ENCODE measurements around the gene GRM5.
"Not testable (repeated sequence)": the region's sequence is repeated elsewhere in the genome, so short reads cannot be mapped to it uniquely, and the experiment has no call there.

GRM5 gene

DNA sequence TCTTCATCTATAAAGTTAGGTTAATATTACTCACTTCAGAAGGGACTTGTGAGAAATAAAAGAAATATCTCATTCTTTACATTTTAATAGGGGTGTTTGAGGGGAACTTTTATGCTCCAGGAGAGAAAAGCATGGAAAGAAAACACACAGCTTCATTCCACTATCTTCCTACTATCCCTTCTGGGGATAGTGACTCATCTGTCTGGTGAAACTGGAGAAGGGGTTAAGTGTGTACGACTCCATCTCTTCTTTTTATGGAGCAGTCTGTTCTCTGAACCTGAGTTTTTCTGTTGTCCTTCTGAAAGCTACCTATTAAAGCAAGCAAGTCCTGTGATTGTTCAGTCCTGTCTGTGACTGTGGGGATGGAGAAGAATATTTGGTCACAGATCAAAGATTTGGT, 227.6 kb downstream of the GRM5 start:
- not testable (repeated sequence) for DNase-seq (ENCODE audit: low read depth in 2 of 2)

DNA sequence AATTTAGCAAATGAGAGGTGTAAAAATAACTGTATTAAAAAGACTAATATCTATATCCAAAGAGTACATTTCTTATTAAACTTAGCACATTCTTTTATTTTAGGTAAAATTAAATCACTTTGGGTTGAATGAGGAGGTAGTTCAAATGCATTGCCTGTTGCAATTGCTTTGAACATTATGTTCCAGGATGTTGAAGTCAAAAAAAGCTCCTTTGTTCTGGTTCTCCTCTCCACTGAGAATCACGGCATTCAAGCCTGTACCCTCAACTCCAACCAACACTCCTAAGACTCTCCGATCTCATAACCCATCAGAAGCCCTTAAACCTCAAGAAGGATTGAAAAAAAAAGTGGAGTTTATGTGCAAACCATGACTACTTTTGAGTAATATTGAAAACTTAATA, 230.1 kb downstream of the GRM5 start:
- not testable (repeated sequence) for DNase-seq (ENCODE audit: low read depth in 2 of 2)

DNA sequence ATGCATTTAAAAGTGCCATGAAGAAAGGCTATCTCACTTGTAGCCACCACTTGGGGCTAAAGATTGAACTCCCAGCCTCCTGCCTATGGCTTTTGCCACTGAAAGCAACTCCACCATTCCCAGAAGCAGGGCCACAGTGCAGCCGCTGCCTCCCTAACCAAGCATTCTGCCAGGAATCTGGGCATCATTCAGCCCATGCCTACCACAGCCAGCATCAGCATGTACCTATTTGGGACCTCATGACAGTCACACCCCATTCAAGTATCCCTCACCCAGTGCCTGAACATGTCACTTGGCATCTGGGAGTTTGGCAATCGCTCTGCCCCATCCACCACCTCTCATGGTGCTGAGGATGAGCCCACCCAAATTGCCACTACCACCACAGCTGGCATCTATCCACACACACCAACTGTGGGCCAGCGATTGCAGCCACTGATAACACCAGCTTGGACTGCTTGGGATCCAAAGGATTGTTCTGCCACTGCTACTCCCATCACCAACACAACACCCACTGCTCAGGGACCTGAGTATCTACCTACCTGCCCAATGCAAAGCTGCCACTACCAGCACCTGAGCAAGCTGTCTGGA, 234.4 kb downstream of the GRM5 start:
- no peak for DNase-seq (ENCODE audit: low read depth in 2 of 2)

DNA sequence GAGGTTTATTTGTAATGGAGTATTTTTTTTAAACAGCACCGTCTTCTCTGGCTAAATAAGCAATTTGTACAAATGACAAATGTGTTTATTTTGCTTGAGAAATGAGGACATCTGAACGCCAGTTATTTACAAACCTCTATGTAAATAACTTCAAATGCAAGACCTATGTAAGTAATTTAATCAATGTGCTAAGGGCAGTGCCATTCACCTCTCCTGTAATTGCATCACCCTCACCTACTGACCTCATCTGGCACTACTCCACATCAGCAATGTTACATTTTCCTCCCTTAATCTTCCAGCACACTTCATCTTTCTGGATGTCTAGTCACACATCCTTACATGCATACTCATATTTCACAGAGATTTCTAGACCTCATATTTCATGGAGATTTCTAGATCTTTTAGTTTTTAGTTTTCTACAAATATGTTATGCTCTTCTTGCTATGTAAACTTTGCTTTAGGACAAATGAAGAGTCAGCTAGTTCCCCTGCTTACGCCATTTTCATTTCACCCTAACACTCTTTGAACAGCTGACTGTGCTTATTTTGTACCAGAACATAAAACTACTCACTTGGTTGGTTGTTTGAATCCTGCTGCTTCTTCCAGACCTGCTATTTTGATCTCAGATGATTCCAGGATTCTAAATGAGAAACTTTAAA, 238.6 kb downstream of the GRM5 start:
- no peak for DNase-seq (ENCODE audit: low read depth in 2 of 2)

DNA sequence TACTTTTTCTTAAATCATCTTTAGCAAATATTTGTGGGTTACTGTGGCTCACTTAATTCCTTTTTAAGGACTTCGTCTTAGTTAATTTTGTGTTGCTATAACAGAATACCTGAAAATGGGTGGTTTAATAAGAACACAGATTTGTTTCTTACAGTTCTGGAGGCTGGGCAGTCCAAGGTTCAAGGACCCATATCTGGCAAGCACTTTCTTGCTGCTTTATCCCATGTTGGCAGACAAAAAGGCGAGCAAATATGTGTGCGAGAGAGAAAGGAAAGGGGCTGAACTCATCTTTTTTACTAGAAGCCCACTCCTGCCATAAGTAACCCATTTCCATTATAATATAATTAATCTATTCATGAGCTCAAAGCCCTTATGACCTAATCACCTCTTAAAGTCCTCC, 246.2 kb downstream of the GRM5 start:
- DNase-seq (ENCODE audit: low read depth in 2 of 2), result no peak

DNA sequence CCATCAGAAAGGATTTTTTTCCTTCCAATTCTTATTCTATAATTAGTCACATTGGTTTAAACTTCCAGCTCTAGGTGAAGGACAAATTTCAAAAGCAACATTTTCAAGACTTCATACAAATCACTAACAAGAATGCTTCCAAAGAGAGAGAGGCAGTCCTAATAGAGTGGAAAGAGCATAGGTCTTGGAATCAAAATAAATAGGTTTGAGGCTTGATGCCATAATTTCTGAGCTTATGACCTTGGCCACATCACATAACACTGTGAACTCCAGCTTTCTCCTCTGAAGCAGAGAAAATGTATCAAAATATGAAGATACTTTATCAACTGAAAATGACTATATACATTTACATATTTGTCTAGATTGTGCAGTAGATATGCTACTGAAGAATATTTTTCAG, 246.8 kb downstream of the GRM5 start:
- DNase-seq (ENCODE audit: low read depth in 2 of 2), result no peak

DNA sequence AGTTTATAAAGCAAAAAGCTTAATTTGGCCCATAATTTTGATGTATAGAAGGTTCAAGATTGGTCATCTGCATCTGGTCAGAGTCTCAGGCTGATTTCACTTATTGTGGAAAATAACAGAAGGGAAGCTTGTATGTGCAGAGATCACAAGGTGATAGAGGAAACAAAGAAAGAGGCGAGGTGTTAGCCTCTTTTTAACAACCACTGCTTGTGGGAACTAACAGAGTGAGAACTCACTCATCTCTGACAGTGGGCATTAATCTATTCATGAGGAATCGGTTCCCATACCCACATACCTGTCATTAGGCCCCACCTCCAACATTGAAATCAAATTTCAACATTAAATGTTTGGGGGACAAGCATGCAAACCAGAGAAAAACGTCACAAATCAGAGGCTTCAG, 250.3 kb downstream of the GRM5 start:
- DNase-seq (ENCODE audit: low read depth in 2 of 2), result no peak

DNA sequence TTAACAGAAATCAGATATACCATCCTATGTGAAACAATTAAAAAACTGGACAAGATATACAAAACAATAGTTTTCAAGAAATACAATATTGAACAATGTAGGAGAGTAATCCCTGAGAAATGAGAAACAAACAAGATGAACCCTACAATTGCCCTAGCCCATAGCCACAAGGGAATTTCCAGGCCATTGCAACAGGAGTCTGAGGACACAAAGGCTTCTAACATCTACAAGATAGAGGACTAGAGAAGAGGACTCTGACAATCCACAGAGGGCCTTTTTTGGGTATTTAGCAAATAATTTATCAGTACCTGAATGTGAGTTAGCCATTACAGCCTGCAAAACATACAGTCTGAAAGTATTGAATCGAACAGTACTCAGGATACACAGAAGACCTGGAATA, 251.7 kb downstream of the GRM5 start:
- DNase-seq (ENCODE audit: low read depth in 2 of 2), result no peak

DNA sequence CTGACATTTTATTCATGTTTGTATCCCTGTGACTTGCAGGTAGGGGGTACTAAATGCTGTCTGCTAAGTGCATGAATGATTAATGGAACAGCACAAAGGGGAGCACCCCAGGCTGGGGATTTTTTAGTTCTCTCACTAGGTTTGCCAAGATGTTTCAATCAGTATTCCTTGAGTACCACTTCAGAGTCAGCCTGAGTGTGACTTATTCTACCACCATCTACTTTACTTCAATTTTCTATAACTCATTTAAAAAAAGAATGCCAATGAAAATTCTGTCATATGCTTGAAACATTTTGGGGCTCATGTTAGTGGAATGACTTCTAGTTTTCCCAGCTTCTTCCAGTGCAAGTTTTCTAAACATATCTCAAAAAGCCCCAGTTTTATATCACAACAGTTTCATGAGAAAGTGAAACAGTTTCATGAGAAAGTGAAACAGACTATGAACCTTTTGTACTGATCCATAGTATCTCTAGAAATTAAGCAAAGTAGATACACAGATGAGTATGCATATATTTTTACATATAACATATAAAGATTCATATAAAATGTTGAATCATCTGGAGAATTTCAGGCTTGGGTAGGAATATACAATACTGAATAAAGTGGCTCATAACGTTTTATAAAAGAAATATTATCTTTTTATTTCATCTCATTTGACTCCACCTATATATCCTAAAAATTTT, 252.4 kb downstream of the GRM5 start:
- no peak for DNase-seq (ENCODE audit: low read depth in 2 of 2)

DNA sequence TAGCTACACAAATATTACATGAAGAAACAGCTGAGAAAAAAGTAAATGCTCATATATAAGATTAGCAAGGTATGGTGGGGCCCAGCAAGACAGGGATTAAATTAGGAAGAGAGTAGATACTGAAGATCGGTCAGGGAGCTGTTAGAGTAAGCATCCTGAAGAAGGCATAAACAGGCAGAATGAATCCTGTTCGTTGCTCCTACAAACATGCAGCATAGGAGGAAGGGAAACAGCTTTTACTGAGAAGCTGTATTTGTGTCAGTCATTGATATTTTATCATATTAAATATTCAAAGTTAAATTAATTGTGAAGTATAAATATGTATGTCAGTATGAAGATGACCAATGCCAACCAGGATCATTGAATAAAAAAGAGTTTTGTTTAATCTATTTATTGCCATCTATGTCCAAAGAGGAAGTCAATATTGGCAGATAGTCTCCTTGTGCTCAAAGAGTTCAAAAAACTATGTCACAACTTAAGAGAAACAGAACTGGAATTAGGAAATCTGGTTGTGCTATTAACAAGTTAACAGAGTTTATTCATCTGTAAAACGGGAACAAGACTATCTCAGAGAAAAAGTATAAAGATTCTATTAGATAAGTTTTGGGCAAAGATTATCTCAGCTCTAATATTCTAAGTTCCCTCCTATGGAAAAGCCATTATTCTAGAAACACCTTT, 255.2 kb downstream of the GRM5 start:
- no peak for DNase-seq (ENCODE audit: low read depth in 2 of 2)

DNA sequence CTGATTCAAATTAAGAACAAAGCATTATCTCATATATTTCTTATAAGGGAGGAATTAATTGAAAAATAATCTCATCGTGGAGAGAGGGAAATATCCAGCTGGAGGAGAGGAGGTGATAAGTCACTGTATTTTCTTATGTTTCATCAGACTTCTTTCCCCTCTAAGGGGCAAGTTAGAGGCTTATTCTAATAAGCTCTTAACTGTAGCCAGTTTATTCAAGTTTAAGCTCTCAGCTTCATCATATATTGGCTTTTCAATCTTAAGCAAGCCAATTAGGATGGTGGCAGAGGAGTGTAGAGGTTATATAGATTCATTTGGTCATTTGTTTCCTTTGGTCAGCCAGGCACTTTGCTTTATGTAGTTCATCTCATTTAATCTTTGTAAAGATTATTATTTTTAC, 256.7 kb downstream of the GRM5 start:
- DNase-seq (ENCODE audit: low read depth in 2 of 2), result no peak

DNA sequence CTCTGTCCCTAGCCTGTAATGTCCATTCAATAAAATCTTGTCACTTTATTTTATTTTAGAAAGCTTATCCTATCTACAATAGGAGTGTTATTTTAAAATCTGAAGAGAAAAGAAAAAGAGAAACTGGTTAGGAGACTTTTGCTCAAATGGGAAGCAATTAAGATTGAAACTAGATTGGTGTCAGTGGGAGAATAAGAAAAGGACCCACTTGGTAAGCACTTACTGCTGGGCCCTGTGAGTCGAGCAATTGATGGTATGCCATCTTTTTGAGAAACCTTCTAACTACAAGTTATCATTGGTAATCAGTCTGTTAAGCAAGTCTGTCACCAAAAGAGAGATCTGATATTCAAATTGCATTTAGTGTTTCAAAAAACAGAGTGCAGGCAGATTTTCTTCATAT, 258.4 kb downstream of the GRM5 start:
- DNase-seq (ENCODE audit: low read depth in 2 of 2), result no peak

DNA sequence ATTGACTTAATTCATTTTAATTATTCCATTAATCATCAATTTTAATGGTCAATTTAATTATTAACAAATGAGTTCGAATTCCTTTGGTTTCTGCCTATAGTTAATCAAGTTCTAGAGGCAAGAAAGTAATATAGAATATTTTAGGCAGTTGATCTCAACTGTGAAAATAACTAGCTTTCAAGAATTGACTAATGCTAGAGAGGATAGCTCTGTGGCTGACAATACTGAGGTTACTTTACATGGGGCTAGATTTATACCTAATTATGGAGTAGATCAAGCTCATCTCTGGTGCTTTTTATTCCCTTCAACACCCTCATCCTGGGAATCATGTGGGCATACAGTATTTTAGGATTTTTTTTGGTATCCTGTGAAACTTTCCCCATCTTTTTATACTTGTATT, 259.4 kb downstream of the GRM5 start:
- DNase-seq (ENCODE audit: low read depth in 2 of 2), result no peak

DNA sequence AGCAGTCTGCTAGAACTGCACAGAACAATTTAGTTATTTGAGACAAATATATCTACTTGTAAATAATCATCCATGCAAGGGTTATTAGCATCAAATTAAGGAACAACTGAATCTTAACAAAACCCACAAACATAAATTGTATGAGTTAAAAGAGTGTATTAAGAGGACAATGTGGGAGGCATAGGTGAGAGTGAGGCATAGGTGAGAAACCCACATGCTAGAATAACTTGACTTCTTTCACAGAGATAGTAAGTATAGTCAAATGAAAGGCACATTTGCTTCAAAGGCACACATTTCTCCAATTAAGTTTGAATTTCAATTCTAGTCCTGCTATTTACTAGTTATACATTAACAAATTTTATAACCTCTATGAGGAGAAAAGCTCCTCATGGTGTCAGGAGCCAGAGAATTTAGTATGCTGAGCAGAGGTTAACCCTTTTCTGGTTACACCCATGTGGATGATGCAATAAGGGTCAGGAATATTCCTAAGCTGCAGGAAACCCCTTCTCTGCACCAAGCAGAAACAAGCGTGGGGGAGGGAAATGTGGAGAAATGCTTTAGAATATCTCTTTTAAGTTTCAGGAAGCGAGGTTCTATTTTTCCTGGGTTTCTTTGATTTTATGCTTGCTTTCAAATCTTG, 264.2 kb downstream of the GRM5 start:
- DNase-seq (ENCODE audit: low read depth in 2 of 2), result no peak

DNA sequence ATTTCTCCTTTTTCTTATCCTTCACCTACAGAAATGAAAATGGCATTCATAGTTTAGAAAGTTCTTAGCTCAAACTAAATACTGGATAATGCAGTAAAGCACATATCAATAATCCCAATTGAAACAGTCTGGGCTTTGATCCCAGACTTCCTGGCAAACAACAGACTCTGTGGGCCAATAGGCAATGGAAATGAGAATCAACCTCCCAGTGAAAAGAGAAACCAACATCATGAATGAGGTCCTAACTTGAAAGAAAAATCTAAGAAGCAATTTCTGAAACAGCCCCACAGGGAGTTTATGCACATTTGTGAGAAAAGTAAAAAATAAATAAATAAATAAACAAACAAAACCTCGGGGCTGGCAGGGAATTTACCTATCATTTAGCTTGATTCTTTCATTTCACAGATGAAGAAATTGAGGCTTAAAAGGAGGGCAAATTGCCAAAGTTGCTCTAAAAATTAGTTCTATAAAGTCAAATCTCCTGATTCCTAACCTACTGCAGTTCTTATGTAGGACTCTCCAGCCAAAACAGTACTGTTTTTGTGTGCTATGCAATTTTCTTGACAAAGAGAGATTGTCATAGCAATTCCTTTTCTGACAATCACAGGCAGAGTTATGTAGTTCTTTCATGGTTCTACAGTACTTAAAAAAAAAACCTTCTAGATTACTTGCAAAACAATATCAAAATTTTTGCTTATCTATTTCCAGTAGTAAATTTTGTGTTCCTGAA, 265.8 kb downstream of the GRM5 start:
- DNase-seq (ENCODE audit: low read depth in 2 of 2), result no peak

DNA sequence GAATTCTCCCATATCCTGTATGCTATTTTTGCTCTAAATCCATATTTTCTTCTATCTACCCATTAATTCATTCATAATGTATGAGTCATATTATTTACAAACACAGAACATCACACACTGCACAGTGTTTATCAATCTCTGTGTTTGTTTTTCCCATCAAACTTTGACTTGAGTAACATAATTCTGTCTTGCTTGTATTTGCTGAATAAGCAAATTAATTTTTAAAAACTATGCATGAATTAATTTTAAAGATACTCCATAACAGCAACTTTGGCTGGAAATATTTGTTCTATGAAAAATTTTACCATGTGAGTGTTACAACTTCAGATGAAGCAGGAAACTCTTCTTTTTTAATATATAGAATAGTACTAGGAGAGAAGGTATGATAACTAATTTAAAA, 275.6 kb downstream of the GRM5 start:
- DNase-seq (ENCODE audit: low read depth in 2 of 2), result no peak

DNA sequence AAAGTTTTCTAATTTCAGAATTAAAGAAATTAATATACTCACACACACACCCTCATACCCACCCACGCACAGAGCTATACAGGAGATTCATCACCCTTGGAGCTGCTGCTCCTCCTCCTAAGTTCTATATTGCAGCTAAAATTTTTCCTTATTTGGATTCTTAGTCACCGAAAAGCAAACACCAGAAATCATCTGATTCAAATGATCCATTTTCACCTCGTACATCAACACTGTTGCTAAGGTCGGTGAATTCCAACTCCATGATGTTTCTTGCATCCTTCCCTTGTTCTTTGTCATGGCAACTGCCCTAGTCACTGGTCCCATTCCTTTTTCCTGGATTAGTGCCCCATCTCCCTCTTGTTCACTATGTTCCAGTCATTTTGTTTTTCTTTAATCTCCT, 286.2 kb downstream of the GRM5 start:
- no peak for DNase-seq (ENCODE audit: low read depth in 2 of 2)

DNA sequence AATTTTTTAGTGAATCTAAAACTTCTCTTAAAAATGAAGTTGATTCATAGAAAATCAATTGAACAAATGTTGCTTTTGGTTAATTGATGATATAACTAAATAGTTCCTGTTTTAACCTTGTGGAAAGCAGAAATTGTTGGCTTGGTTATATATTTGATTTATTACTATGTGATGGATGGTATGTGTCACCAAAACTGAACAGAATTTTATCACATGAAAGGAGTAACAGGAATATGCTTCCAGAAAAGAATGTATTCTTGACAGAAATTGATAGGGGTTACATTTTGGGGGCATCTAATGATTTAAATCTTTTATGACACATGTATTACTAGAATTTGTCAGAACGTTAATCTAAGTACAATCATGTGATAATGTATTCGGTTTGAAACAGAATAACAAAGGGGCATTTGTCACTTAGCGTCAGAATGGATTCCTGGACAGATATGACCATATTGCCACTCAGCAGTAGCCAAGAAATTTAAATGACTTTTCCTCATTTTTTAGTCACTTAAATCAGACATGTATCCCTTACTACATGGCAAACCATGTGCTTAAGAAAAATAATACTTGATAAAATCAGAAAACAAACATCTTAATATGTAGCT, 295.2 kb downstream of the GRM5 start:
- no peak for DNase-seq (ENCODE audit: low read depth in 2 of 2)

DNA sequence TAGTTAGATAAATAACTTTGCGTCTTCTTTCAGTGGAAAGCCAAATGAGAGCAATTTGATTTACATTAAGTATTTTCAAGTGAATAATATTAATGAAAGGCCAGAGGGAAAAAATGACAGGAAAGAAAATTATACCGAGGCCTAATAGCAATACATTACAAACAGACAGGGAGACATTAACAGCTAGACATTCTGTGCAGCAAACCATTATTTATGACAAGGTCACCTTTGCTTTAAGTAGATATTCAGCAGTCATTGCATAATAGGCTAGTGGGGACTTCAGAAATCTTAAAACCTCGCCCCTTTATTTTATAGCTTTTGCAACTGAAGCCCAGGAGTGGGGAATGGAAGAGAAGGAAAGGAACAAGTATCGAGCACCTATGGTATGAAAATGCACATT, 321.6 kb downstream of the GRM5 start:
- DNase-seq (ENCODE audit: low read depth in 2 of 2), result no peak

DNA sequence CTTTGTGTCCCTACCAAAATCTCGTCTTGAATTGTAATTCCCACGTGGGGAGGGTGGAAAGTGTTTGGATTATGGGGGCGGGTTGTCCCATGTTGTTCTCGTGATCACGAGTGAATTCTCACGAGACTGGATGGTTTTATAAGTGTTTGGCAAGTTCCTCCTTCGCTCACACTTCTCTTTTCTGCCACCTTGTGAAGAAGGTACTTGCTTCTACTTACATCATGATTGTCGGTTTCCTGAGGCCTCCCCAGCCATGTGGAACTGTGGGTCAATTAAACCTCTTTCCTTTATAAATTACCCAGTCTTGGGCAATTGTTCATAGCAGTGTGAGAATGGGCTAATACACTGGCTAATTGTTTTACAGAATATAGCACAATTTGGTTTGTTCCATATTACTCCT, 326.3 kb downstream of the GRM5 start:
- DNase-seq (ENCODE audit: low read depth in 2 of 2), result no peak

DNA sequence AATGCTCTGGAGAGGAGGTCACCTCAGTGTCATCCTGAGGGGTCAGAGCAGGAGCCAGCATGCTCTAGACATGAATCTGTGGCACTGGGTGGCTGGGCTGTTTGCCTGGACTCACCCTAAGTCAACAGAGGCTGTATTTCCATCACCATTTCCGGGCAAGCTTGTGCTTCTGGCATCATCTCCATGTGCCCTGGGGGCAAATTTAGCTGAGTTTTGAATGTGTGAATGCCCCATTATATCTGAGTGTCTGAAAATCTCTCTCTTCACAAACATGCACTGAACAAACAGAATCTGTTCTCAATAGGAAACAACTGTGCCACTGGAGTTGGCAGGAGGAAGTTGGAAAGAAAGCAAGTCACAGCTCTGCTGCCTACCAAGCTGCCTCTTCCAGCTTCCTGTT, 356.2 kb downstream of the GRM5 start:
- DNase-seq (ENCODE audit: low read depth in 2 of 2), result no peak
